Measurements from ENCODE around the gene EIPR1.

DNA sequence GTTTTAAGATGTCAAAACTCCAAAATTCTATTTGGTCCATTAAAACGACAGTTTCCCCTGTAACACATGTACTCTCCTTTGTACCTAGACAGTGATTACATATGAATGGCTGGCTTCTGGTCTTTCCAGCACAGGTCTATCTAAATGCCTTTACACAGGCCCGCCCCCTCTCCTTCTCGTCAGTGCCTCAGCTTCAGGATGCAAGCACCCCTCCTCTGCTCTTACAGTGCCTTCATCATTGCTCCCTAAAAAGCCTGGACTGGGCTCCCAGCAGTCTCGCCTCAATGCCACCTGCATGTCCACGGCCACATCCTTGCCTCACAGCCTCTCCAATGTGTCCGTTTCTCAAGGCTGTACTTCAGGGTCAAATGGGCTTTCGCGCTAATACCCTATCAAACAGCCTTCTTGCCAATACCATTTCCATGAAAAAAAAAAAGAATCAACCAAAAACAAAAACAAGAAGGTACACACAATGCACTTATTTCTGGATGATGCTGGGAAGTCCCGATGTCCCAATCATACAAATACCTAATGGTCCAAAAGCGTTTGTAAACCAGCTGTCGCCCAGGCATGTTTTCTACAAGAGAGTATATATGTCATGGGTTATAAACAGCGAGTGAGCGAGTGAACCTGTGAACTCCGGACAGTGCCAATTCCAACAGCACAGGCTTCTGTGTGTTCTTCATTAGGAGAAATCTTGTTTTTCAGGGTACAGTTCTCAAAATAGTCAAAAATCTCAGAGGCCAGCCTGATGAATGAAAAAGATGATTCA is 77.2 kb downstream of the EIPR1 start:
- TF ChIP-seq ZC3H10 (CRISPR knock-in tag; IDR thresholded peaks at IDR 0.05) (no peak), ZFP3 (CRISPR knock-in tag; IDR thresholded peaks at IDR 0.05) (no peak), BACH2 (CRISPR knock-in tag; IDR thresholded peaks at IDR 0.05; ENCODE audit: borderline replicate concordance) (no peak), ESRRG (CRISPR knock-in tag; IDR thresholded peaks at IDR 0.05) (no peak), RARB (CRISPR knock-in tag; IDR thresholded peaks at IDR 0.05) (no peak), ZFP30 (CRISPR knock-in tag; IDR thresholded peaks at IDR 0.05) (no peak), CSDC2 (CRISPR knock-in tag; IDR thresholded peaks at IDR 0.05) (no peak), OSR1 (CRISPR knock-in tag; IDR thresholded peaks at IDR 0.05) (no peak)
- TF ChIP-seq, protein P1, sequence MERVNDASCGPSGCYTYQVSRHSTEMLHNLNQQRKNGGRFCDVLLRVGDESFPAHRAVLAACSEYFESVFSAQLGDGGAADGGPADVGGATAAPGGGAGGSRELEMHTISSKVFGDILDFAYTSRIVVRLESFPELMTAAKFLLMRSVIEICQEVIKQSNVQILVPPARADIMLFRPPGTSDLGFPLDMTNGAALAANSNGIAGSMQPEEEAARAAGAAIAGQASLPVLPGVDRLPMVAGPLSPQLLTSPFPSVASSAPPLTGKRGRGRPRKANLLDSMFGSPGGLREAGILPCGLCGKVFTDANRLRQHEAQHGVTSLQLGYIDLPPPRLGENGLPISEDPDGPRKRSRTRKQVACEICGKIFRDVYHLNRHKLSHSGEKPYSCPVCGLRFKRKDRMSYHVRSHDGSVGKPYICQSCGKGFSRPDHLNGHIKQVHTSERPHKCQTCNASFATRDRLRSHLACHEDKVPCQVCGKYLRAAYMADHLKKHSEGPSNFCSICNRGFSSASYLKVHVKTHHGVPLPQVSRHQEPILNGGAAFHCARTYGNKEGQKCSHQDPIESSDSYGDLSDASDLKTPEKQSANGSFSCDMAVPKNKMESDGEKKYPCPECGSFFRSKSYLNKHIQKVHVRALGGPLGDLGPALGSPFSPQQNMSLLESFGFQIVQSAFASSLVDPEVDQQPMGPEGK (CRISPR knock-in tag; IDR thresholded peaks at IDR 0.05; ENCODE audit: borderline replicate concordance) = no peak
